ENCODE measurements around the gene PUM1.
A peak's percentile ranks its signal among the peaks of the same experiment; 100 is the strongest.
"Not testable (repeated sequence)": the region's sequence is repeated elsewhere in the genome, so short reads cannot be mapped to it uniquely, and the experiment has no call there.

Gene PUM1

DNA sequence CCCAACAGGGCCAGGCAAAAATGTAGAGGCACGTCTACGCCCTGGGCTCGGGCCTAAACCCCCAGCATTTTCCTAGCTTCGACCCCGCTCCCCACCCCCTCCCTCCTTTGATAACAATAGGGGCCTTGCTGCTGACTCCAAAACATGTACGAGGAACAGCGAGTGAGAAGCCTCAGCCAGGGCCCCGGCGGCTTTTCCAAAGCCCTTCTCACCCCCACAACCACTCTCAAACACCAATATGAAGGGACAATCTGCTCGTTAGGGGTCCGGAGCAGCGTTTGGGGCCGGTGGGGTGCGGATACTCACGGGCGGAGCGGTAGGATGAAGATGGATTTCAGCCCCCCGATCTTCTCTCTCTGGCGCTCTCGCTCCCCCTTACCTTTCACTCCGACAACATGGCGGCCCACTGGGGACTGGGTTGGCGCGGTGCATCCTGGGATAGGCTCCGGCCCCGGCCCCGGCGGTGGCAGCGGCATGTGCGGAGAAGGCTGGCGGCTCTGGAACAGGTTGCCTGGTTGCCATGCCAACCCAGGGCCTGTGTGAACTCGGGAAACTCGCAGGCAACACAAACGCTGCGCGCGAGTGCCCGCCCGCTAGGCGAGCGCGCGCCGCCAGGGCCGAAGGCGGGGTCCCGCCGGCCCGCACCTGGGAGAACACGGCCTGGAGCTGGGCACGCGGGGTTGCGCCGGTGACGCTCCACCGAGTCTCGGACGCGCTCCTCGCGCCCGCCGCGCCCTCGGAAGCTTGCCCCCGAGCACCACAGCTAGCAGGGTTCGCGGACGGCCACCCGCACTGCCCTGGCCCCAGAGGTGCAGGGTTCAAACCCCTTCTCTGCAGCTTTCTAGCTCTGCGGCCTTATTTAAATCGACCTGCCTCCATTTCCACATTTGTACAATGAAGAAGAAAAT is at the start of gene PUM1:
Gene PUM1 (minus strand): TSS at position 408 of the 908 bp plus-strand sequence. CDS start 6,151 bp downstream, outside the sequence.
- peak; percentile 98 for DNase-seq (ENCODE audit: low spot score)

DNA sequence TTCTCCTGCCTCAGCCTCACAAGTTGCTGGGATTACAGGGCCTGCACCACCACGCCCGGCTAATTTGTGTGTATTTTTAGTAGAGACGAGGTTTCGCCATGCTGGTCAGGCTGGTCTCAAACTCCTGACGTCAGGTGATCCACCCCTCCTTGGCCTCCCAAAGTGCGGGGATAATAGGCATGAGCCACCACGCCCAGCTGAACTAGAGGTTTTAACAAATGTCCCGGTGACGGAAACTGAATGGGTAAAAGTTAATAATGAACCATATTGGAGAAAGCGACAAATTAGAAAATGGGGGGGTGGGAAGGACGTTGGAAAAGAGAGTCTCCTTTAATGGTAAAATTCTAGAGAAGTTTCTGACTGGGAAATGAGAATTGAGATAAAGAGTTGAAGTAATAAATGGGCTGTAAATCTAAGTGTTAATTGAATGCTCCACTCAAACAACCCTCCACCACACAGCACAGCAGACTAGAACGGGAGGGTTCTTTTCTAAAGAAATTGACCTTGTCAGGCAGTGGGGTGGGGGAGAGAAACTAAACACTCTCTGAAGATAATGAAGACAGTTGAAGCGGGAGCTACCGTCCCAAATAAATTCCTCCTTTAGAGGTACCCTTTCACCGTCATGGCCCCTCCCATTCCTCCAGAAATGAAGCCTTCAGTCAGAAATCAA is 46.9 kb upstream of the PUM1 start:
- no peak for DNase-seq (ENCODE audit: low spot score)

DNA sequence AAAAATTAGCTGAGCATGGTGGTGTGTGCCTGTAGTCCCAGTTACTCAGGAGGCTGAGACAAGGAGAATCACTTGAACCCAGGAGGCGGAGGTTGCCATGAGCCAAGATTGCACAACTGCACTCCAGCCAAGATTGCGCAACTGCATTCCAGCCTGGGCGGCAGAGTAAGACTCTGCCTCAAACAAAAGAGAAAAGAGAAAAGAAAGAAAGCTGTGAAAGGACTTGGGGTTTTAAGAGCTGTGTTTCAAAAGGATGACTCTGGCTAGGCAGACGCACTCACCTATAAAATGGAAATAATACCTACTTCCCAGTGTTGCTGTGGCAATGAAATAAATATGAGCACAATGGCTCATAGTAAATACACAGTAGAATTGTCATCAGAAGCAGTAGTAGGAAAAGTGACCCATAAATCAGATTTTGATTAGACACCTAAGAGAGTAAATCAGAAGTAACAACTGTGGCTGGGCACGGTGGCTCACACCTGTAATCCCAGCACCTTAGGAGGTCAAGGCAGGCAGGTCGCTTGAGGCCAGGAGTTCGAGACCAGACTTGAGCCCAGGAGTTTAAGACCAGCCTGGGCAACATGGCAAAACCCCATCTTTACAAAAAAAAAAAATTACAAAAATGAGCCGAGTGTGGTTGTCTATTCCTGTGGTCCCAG is 45.9 kb upstream of the PUM1 start:
- no peak for DNase-seq (ENCODE audit: low spot score)

DNA sequence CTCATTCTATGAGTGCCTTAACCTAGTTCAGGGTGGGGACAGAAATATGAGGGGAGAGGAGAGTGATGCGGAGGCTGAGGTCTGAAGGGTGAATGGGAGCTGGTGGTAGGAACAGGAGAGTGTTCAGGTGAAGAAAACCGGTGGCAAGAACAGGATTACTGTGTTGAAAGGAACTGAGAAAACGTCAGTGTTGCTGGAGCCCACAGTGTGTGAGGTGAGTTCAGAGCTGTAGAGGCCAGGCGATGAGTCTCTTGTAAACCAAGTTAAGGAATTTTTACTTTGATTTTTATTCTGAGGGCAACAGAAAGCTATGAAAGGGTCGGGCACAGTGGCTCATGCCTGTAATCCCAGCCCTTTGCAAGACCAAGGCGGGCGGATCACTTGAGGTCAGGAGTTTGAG is 45.3 kb upstream of the PUM1 start:
- DNase-seq (ENCODE audit: low spot score): no peak

DNA sequence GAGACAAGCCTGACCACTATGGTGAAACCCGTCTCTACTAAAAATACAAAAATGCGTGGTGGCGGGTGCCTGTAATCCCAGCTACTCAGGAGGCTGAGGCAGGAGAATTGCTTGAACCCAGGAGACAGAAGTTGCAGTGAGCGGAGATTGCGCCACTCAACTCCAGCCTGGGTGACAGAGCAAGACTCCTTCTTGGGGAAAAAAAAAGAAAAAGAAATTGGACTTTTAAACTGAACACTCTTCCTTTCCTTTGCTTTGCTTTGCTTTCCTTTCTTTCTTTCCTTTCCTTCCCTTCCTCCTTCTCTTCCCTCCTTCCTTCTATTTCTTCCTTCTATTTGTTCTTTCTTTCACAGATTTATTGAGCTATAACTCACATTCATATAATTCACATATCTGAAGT is 43.3 kb upstream of the PUM1 start:
- no peak for DNase-seq (ENCODE audit: low spot score)

- no peak for DNase-seq (ENCODE audit: low spot score)
Measured at GRCh38 chr1:31105646-31106045, 40.1 kb upstream of the PUM1 start.

- no peak for DNase-seq (ENCODE audit: low spot score)
Measured at GRCh38 chr1:31102501-31102950, 37.0 kb upstream of the PUM1 start.

- no peak for DNase-seq (ENCODE audit: low spot score)
Measured at GRCh38 chr1:31101147-31101502, 35.6 kb upstream of the PUM1 start.

DNA sequence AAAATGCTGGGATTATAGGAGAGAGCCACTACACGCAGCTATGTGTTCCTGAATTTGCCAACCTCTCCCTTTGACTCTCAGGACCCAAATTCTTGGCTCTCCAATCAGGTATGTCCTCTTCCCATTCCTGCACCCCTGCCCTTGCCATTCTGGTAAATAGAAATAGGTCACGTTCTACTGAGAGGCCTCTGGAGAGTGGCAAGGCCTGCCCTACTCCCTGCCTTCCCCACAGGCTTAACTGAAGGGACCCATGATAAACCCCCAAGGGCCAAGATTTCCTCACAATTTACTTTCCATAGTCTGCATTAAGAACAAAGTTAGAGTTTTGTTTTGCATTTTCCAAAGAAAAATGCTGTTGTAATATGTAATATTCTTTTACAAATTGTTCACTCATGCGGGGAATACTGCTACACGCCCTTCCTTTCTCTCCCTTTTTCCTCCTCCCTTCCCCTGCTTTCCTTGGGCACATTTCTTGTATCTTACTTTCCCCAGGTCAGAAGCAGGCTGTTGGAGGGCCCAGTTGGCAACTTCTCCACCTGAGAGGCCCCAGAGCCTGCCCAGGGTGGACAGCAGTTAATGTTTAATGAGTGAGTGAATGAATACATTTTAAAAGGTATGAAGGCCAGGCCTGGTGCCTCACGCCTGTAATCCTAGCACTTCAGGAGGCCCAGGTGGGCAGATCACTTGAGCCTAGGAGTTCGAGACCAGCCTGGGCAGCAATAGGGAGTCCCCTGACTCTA is 33.9 kb upstream of the PUM1 start:
- DNase-seq (ENCODE audit: low spot score): no peak

- no peak for DNase-seq (ENCODE audit: low spot score)
Measured at GRCh38 chr1:31095985-31096384, 30.5 kb upstream of the PUM1 start.

DNA sequence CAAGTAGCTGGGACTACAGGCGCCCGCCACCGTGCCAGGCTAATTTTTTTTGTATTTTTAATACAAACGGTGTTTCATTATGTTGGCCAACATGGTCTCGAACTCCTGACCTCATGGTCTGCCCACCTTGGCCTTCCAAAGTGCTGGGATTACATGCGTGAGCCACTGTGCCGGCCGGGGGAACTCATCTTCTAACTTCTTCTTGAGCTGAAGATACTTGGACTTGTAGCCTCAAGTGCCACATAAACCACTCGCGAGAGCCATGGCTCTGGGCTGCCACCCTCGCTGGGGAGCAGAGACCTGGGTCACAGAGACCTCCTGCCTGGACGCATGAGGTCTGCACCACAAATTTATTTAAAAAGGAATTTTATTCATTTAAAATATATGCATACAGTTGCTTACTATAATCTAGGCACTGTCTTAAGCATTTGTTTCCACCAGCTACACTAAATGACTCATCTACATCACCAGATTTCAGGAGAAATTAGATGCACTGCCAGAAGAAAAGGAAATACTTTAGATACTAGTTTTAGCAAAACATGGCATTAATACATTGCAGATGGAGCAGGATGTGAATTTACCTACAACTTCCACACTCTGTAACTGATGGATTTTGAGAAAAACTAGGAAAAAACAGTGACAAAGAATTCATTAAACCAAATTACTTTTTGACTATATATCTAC is 29.9 kb upstream of the PUM1 start:
- no peak for DNase-seq (ENCODE audit: low spot score)

DNA sequence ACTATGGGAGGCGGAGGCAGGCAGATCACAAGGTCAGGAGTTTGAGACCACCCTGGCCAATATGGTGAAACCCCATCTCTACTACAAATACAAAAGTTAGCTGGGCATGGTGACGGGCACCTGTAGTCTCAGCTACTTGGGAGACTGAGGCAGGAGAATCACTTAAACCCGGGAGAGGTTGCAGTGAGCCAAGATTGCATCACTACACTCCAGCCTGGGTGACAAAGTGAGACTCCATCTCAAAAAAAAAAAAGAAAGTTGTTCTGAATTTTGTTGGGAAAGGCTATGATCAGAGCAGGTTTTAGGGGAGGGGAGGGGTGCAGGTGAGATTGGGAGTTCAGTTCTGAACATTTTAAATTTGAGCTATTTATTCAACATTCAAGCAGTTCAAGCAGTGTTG is 22.6 kb upstream of the PUM1 start:
- not testable (repeated sequence) for DNase-seq (ENCODE audit: low spot score)

GRCh38 chr1:31084782-31085569 is 19.5 kb upstream of the PUM1 start:
- DNase-seq (ENCODE audit: low spot score): no peak

DNA sequence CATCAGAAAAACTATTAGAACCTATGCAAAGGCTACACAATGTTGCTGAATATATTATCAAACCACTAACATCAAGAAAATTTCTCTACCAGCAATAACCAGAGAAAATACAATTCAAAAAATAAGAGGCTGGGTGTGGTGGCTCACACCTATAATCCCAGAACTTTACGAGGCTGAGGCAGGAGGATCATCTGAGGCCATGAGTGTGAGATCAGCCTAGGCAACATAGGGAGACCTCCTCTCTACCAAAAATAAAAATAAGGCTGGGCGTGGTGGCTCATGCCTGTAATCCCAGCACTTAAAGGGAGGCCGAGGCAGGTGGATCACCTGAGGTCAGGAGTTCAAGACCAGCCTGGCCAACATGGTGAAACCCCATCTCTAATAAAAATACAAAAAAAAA is 16.9 kb upstream of the PUM1 start:
- DNase-seq (ENCODE audit: low spot score): no peak

DNA sequence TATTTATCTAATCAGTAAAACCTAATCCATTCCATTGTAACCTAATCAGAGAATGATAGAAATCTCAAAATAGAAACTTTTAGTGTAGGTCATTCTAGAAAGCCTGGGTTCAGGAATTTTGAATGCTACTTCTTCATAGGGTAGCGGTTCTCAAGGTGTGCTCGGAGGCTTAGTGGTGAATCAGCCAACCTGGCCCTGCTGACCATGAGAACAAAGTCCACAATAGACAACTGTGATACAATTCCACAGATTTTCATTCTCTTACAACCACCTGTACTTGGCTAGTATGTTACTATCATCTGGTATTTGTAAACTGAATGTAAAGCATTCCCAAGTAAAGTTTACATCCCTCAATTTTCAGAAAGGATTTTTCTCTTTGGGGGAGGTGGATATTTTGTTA is 7.5 kb upstream of the PUM1 start:
- no peak for DNase-seq (ENCODE audit: low spot score)

DNA sequence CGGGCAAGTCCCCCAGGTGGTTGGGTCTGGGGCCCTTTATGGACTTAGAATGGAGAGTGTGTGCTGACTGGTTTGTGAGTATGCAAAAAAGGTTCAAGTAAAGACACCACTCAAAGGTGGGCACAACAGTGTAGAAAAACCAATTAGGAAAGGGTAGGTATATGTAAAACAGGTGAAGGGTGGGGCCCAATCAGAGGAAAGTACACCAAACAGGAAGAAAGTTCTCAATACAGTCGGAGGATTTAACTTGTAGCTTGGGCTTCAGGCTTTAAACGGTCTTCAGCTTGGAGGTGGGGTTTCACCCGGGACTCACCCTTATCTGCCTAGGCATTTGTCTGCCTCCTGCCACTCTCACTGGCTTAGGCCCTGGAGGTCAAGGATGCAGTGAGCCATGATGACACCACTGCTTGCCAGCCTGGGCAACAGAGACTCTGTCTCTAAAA is 6.8 kb upstream of the PUM1 start:
- no peak for DNase-seq (ENCODE audit: low spot score)

GRCh38 chr1:31069392-31069791 is 3.9 kb upstream of the PUM1 start:
- DNase-seq (ENCODE audit: low spot score): no peak

DNA sequence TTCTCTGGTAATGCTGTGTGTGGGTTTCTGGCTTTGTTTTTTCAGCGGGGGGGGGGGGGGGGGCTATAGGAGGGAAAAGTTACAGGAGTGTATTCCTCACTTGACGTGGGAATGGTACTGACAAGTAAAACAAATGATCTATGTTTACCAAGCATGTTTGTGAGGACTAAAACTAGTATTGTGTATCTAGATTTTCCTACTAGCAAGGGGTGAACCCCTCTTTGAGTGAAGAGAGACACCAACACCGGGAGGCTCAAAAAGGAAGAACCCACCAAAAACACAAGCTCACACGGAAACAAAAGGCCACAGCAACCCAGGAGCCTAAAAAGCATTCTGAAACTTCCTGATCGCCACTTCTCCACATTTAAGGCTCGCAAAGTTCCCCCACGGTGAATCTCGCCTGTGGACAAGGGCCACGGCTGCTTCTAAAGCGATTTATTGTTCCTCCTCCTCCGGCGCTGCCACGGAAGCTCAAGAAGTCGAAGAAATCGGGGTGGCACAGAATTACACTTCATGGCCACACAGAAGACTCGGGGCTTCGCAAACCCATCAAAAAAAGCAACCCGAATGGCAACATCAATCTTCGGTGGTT is 703 bp downstream of the PUM1 start:
- peak; percentile 20 for DNase-seq (ENCODE audit: low spot score)

DNA sequence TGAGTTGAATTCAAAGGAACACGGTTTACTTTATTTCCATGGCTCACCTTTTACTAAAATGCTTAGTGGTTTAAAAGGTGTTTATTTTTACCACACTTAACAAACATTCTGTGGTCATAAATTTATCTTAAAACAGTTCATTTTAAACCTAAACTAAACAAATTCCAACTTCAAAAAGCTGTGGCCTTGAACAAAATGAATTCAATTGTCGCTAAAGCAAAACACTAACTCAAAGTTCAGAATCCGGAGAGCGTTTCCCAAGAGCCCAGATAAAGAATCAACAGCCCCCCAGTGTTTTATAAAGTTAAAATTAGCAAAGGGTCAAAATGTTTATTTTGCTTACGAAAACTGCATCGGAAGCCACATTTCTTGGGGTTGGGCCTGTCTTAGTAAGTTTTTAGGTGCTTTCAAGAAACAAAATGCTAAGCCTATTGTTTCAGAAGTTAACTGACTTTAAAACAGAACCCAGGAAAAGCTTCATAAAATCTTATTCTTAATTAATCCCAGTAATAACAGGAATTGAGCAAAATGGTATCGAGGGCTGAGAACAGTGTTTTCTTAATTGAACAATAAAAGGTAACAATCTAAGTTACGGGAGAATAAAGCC is 1.3 kb downstream of the PUM1 start:
- no peak for DNase-seq (ENCODE audit: low spot score)

DNA sequence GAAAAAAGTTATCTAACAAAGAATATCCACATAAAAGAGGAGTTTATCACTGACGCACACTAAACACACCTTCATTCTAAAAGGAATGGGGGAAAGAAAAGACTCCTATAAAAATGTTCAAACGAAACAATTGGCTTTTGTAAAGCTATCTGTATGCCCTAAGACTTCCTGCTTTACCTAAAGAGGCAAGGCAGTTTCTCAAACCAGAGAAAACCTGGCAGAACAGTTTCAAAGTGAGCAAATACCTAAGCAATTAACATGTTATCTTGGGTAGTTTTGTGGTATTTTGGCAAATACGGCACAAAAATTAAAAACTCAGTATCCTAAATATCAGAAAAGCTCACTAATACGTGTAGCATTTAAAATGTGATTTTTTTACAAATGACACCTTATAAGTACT is 1.9 kb downstream of the PUM1 start:
- DNase-seq (ENCODE audit: low spot score): no peak

All from CD4-positive, alpha-beta T cell treated with Interleukin-2 at 100 ng/mL for 4 hours (primary cell).